ENCODE data around the gene PCDHGA9.
"Not testable (repeated sequence)": the region's sequence is repeated elsewhere in the genome, so short reads cannot be mapped to it uniquely, and the experiment has no call there.

Gene PCDHGA9

DNA sequence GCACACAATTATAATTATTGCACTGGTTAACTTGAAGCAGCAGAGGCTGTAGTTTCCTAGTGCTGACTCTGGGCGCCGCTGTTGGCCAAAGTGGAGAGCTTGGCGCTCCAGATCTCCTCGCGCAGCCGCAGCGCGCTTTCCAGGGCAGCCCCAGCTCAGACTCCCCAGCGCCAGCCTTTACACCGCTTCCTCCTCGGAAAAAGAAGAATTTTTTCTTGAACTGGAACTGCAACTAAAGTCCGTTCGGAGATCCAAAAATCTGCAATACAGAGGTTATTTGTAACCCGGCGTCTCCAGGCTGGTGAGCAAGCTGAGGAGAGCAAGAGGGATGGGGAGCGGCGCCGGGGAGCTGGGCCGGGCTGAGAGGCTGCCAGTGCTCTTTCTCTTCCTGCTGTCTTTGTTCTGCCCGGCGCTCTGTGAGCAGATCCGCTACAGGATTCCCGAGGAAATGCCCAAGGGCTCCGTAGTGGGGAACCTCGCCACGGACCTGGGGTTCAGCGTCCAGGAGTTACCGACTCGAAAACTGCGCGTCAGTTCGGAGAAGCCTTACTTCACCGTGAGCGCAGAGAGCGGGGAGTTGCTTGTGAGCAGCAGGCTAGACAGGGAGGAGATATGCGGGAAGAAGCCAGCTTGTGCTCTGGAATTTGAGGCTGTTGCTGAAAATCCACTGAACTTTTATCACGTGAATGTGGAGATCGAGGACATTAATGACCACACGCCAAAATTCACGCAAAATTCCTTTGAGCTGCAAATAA lies 14.8 kb upstream of the PCDHGA9 start, which contains the start of gene PCDHGB4:
PCDHGB4 (plus strand) TSS at position 142 of the 755 bp plus-strand sequence; CDS start at position 329, 187 bp downstream.
- TF ChIP-seq, protein P1, sequence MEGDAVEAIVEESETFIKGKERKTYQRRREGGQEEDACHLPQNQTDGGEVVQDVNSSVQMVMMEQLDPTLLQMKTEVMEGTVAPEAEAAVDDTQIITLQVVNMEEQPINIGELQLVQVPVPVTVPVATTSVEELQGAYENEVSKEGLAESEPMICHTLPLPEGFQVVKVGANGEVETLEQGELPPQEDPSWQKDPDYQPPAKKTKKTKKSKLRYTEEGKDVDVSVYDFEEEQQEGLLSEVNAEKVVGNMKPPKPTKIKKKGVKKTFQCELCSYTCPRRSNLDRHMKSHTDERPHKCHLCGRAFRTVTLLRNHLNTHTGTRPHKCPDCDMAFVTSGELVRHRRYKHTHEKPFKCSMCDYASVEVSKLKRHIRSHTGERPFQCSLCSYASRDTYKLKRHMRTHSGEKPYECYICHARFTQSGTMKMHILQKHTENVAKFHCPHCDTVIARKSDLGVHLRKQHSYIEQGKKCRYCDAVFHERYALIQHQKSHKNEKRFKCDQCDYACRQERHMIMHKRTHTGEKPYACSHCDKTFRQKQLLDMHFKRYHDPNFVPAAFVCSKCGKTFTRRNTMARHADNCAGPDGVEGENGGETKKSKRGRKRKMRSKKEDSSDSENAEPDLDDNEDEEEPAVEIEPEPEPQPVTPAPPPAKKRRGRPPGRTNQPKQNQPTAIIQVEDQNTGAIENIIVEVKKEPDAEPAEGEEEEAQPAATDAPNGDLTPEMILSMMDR (conservative IDR thresholded peaks at IDR 0.05; ENCODE audit: low read depth, low read length), result peak; percentile 54
- DNase-seq (ENCODE audit: low read depth), result peak; percentile 46
- peak within 1 kb of the TSS; percentile 39 for H3K4me3 ChIP-seq (ENCODE audit: low read depth, low read length)

DNA sequence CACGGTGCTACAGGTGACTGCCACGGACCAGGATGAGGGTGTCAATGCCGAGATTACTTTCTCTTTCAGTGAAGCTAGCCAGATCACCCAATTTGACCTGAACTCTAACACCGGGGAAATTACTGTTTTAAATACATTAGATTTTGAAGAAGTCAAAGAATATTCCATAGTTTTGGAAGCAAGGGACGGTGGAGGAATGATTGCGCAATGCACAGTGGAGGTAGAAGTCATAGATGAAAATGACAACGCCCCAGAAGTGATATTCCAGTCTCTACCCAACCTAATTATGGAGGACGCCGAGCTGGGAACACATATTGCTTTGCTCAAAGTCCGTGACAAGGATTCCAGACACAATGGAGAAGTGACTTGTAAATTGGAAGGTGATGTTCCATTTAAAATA lies 13.9 kb upstream of the PCDHGA9 start:
- no peak overlapping the region for H3K4me3 ChIP-seq (ENCODE audit: low read depth, low read length)
- TF ChIP-seq, protein P1 (conservative IDR thresholded peaks at IDR 0.05; ENCODE audit: low read depth, low read length), result no peak
- no peak for DNase-seq (ENCODE audit: low read depth)

DNA sequence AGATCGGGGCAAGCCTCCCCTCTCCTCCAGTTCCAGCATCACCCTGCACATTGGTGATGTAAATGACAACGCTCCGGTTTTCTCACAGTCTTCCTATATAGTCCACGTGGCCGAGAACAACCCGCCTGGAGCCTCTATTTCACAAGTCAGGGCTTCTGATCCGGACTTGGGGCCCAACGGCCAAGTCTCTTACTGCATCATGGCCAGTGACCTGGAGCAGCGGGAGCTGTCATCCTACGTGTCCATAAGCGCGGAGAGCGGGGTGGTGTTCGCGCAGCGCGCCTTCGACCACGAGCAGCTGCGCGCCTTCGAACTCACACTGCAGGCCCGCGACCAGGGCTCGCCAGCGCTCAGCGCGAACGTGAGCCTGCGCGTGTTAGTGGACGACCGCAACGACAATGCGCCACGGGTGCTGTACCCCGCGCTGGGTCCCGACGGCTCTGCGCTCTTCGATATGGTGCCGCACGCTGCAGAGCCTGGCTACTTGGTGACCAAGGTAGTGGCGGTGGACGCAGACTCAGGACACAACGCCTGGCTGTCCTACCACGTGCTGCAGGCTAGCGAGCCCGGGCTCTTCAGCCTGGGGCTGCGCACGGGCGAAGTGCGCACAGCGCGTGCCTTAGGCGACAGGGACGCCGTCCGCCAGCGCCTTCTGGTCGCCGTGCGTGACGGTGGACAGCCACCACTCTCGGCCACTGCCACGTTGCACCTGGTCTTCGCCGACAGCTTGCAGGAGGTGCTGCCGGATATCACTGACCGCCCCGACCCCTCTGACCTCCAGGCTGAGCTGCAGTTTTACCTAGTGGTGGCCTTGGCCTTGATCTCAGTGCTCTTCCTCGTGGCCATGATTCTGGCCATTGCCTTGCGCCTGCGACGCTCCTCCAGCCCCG lies 13.2 kb upstream of the PCDHGA9 start:
- H3K4me3 ChIP-seq (ENCODE audit: low read depth, low read length), result no peak overlapping the region
- DNase-seq (ENCODE audit: low read depth), result no peak
- TF ChIP-seq, protein P1 (conservative IDR thresholded peaks at IDR 0.05; ENCODE audit: low read depth, low read length), result no peak

DNA sequence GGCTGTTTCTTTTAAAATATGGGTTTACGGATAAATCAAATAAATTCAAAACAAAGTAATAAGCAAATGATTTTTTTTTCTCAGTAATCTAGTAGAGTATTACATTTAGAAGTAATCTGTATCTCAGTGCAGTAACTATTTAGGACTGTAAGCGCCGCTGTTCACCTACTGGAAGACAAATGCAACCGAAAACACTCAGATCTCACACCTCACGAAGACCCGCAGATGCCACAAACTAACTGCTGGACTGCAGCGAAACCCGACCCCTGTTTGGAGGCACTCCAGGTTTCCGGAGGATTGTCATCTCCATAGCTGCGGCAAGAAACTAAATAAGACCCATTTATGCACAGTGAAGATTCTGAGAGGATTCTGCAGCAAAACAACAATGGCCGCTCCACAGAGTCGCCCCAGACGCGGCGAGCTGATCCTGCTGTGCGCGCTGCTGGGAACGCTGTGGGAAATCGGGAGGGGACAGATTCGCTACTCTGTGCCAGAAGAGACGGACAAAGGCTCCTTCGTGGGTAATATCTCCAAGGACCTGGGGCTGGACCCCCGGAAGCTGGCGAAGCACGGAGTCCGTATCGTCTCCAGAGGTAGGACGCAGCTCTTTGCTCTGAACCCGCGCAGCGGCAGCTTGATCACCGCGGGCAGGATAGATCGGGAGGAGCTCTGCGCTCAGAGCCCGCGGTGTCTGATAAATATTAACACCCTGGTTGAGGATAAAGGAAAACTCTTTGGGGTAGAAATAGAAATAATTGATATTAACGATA lies 10.0 kb upstream of the PCDHGA9 start, which contains the start of gene PCDHGA8:
PCDHGA8 (plus strand) TSS at position 205 of the 770 bp plus-strand sequence; CDS start at position 386, 181 bp downstream.
- H3K4me3 ChIP-seq (ENCODE audit: low read depth, low read length), result no peak within 1 kb of the TSS
- DNase-seq (ENCODE audit: low read depth), result peak; percentile 8
- TF ChIP-seq, protein P1 (conservative IDR thresholded peaks at IDR 0.05; ENCODE audit: low read depth, low read length), result peak; percentile 8

DNA sequence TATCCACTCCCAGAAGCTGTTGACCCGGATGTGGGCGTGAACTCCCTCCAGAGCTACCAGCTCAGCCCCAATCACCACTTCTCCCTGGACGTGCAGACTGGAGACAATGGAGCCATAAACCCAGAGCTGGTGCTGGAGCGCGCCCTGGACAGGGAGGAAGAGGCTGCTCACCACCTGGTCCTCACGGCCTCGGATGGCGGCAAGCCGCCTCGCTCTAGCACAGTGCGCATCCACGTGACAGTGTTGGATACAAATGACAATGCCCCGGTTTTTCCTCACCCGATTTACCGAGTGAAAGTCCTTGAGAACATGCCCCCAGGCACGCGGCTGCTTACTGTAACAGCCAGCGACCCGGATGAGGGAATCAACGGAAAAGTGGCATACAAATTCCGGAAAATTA lies 9.3 kb upstream of the PCDHGA9 start:
- TF ChIP-seq, protein P1 (conservative IDR thresholded peaks at IDR 0.05; ENCODE audit: low read depth, low read length), result no peak
- H3K4me3 ChIP-seq (ENCODE audit: low read depth, low read length), result no peak overlapping the region
- DNase-seq (ENCODE audit: low read depth), result no peak

DNA sequence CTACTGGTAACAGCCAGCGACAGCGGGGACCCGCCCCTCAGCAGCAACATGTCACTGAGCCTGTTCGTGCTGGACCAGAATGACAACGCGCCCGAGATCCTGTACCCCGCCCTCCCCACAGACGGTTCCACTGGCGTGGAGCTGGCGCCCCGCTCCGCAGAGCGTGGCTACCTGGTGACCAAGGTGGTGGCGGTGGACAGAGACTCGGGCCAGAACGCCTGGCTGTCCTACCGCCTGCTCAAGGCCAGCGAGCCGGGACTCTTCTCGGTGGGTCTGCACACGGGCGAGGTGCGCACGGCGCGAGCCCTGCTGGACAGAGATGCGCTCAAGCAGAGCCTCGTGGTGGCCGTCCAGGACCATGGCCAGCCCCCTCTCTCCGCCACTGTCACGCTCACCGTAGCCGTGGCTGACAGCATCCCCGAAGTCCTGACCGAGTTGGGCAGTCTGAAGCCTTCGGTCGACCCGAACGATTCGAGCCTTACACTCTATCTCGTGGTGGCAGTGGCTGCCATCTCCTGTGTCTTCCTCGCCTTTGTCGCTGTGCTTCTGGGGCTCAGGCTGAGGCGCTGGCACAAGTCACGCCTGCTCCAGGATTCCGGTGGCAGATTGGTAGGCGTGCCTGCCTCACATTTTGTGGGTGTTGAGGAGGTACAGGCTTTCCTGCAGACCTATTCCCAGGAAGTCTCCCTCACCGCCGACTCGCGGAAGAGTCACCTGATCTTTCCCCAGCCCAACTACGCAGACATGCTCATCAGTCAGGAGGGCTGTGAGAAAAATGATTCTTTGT lies 8.0 kb upstream of the PCDHGA9 start:
- H3K4me3 ChIP-seq (ENCODE audit: low read depth, low read length); DNase-seq (ENCODE audit: low read depth): not testable (repeated sequence)

Data from choroid plexus epithelial cell (primary cell).